Gastrocnemius medialis (tissue), 4 donors: Measurements from ENCODE around the gene XPNPEP2.

ENCODE experiments used
- CTCF ChIP-seq, 5 experiments: fragments of 450-650 bp in 3 of 5; fragments of 200-600 bp in 2 of 5; sonication (generic) in 2 of 5; IDR thresholded peaks in 4 of 5; conservative IDR thresholded peaks in 1 of 5; 1 replicate in 4 of 5; 2 replicates in 1 of 5; pipeline ENCODE4 v1.5.1; 2016 to 2019; ENCODE audit warnings: antibody characterized with exemption in 5 of 5, mild to moderate bottlenecking in 3 of 5, moderate library complexity in 3 of 5
- POLR2A ChIP-seq, 2 donors: fragments of 450-650 bp; IDR thresholded peaks; one replicate each; pipeline ENCODE4 v1.6.1; 2017; ENCODE audit warnings: antibody characterized with exemption in 2 of 2, mild to moderate bottlenecking in 2 of 2, moderate library complexity in 2 of 2

GRCh38 chrX:129768186-129768585, 29.4 kb downstream of the XPNPEP2 start:
- TF ChIP-seq CTCF (IDR thresholded peaks at IDR 0.05 in 4 of 5, conservative IDR thresholded peaks at IDR 0.05 in 1 of 5) (no peak), POLR2A (IDR thresholded peaks at IDR 0.05) (no peak)
